ENCODE results near the gene TNFRSF18. TPM values are rescaled to one million over a fixed set of nuclear protein-coding genes. Genes with fewer than 3 reads are reported as not detected.
A peak's percentile ranks its signal among the peaks of the same experiment; 100 is the strongest.

Gene TNFRSF18
- total RNA-seq, 1 donor from 2014 or later = 3.0 TPM

DNA sequence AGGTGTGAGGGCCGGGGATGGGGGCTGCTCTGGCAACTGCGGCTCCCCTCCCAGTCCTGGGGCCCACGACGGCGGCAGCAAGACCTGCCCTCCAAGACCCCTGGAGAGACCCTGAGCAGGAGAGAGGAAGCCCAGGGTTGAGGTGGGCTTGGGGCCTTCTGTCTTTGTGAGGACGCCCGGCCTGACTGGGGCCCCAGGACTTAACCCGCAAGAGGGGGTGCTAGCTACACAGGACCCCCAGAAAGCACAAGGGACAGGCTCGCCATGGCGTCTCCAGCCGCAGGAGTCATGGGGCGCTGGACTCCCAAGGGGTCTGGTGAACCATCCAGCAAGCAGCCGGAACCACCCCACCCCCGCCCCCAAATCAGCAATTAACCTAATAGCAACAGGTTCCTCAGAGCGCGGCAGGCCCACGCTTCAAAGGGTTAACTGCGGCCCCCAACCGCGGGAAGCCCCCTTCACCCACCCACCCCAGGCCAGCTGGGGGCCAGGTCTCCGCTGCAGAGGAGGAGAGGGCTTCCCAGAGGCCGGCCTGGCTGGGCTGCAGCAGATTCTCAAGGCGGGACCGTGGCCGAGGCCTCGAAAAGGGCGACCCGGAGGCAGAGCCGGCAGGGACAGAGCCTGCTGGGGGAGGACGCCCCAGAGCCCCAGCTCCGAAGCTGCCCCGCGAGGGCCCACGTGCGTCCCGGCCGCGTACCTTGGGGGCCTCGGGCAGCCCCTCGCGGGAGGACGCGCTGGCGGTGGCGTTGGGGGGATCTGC, 39.6 kb upstream of the TNFRSF18 start:
- Mint-ChIP-seq H3K9me3 (ENCODE audit: unreplicated experiment) (peaks cover 2% of the 10 kb centered on the region), H3K27me3 (ENCODE audit: unreplicated experiment) (no peaks in the 10 kb centered on the region), H3K4me3 (ENCODE audit: unreplicated experiment) (no peak overlapping the region), H3K36me3 (ENCODE audit: unreplicated experiment) (no peaks in the 10 kb centered on the region), H3K4me1 (ENCODE audit: low read depth, unreplicated experiment) (no peaks in the 10 kb centered on the region), H3K27ac (ENCODE audit: unreplicated experiment) (no peak overlapping the region)
- TF ChIP-seq, protein P1, sequence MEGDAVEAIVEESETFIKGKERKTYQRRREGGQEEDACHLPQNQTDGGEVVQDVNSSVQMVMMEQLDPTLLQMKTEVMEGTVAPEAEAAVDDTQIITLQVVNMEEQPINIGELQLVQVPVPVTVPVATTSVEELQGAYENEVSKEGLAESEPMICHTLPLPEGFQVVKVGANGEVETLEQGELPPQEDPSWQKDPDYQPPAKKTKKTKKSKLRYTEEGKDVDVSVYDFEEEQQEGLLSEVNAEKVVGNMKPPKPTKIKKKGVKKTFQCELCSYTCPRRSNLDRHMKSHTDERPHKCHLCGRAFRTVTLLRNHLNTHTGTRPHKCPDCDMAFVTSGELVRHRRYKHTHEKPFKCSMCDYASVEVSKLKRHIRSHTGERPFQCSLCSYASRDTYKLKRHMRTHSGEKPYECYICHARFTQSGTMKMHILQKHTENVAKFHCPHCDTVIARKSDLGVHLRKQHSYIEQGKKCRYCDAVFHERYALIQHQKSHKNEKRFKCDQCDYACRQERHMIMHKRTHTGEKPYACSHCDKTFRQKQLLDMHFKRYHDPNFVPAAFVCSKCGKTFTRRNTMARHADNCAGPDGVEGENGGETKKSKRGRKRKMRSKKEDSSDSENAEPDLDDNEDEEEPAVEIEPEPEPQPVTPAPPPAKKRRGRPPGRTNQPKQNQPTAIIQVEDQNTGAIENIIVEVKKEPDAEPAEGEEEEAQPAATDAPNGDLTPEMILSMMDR (IDR thresholded peaks at IDR 0.05; ENCODE audit: partially characterized antibody, unreplicated experiment) = no peak
- DNase-seq = no peak

DNA sequence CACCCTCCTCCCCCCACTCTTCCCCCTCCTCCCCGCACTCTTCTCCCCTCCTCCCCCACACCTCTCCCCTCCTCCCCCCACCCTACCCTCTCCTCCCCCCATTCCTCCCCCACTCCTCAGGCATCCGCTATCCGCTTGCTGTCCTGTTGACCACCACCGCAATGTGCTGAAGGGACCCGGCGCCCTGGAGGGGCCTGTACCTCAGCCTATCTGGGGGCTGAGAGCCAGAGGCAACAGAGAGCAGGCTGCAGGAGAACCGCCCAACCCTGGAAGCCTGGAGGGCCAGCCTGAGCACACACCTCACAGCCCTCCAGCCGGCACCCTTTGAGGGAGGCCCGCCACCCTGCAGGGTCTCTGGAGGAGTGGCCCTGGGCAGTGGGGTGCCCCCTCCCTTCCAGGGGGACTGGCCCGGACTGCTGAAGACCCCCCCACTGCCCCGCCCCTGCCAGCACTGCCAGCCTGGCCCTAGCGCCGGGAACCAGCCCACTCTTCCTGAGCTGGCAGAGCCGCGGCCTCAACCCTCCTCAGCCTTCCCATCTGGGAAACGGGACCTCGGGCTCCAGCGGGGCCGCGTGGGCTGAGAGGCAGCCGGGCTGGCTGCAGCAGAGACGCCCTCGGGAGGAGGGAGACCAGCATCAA, 38.9 kb upstream of the TNFRSF18 start:
- DNase-seq = no peak
- Mint-ChIP-seq H3K4me3 (ENCODE audit: unreplicated experiment) (no peak overlapping the region), H3K4me1 (ENCODE audit: low read depth, unreplicated experiment) (no peaks in the 10 kb centered on the region), H3K9me3 (ENCODE audit: unreplicated experiment) (peaks cover 2% of the 10 kb centered on the region), H3K27me3 (ENCODE audit: unreplicated experiment) (no peaks in the 10 kb centered on the region), H3K36me3 (ENCODE audit: unreplicated experiment) (no peaks in the 10 kb centered on the region), H3K27ac (ENCODE audit: unreplicated experiment) (no peak overlapping the region)
- TF ChIP-seq, protein P1 (IDR thresholded peaks at IDR 0.05; ENCODE audit: partially characterized antibody, unreplicated experiment) = no peak

DNA sequence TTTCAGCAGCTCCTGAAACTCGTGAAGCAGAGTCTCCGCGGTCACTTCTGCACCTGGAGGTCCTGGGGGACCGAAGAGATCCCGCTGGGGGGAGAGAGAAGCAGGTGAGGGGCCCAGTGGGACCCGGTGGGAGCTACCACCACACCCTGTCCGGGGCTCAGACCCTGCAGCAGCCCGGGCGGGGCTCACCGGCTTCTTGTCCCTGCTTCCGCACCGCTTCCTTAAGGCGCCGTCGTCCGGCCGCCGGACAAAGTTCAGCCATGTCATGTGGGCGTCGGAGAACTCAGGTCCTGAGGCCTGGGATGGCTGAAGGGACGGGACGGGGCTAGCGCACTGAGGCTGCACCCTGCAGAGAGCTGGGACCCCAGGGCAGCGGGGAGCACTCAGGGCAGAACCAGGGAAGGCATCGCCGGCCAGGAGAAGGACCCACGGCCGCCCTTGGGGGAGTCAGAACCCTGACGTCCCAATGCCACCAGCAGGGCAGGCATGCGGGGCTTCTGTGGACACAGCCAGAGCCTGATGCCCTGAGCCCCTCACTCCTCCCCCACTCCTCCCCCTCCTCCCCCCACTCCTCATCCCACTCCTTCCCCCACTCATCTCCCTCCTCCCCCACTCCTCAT, 37.9 kb upstream of the TNFRSF18 start:
- no peaks in the 10 kb centered on the region for H3K36me3 Mint-ChIP-seq (ENCODE audit: unreplicated experiment)
- H3K9me3 Mint-ChIP-seq (ENCODE audit: unreplicated experiment) = no peaks in the 10 kb centered on the region
- no peaks in the 10 kb centered on the region for H3K27me3 Mint-ChIP-seq (ENCODE audit: unreplicated experiment)
- no peak overlapping the region for H3K27ac Mint-ChIP-seq (ENCODE audit: unreplicated experiment)
- DNase-seq = no peak
- H3K4me3 Mint-ChIP-seq (ENCODE audit: unreplicated experiment) = no peak overlapping the region
- no peaks in the 10 kb centered on the region for H3K4me1 Mint-ChIP-seq (ENCODE audit: low read depth, unreplicated experiment)
- TF ChIP-seq, protein P1 (IDR thresholded peaks at IDR 0.05; ENCODE audit: partially characterized antibody, unreplicated experiment) = no peak

DNA sequence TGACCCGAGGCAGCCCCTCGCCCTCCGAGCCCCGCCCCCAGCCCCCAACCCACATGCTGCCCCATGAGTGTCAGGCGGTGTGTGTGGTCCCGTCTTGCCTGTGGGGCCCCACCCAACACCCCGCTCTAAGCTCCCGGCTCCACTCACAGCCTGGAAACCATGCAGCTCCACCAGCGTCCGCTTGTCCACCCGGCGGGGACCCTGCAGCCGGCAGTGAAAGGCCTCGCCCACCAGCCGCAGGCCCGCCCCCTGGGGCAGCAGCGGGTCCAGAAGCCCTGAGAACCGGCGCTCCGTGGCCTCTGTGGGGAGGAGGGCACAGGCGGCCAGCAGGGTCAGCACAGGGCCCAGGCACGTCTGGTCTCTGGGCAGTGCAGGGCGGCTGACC, 37.4 kb upstream of the TNFRSF18 start:
- Mint-ChIP-seq H3K4me3 (ENCODE audit: unreplicated experiment) (no peak overlapping the region), H3K36me3 (ENCODE audit: unreplicated experiment) (no peaks in the 10 kb centered on the region)

More for the DNA sequence above, 37.4 kb upstream of the TNFRSF18 start:
- no peaks in the 10 kb centered on the region for H3K4me1 Mint-ChIP-seq (ENCODE audit: low read depth, unreplicated experiment)
- H3K27ac Mint-ChIP-seq (ENCODE audit: unreplicated experiment) = no peak overlapping the region
- no peaks in the 10 kb centered on the region for H3K9me3 Mint-ChIP-seq (ENCODE audit: unreplicated experiment)
- H3K27me3 Mint-ChIP-seq (ENCODE audit: unreplicated experiment) = no peaks in the 10 kb centered on the region
- peak; percentile 56 for DNase-seq
- TF ChIP-seq, protein P1 (IDR thresholded peaks at IDR 0.05; ENCODE audit: partially characterized antibody, unreplicated experiment) = no peak

Measured in glutamatergic neuron (in vitro differentiated cells).